Motor neuron (in vitro differentiated cells): ENCODE measurements around the gene HDAC5. TPM values are rescaled to one million over a fixed set of nuclear protein-coding genes. Genes with fewer than 3 reads are reported as not detected.
A peak's percentile ranks its signal among the peaks of the same experiment; 100 is the strongest.
"Not testable (repeated sequence)": the region's sequence is repeated elsewhere in the genome, so short reads cannot be mapped to it uniquely, and the experiment has no call there.

Experiments
- ATAC-seq, 8 experiments: fragments of 200-7000 bp; cut with Tn5 transposase; replicated peaks in 6 of 8; 2 replicates each; pipeline ENCODE4 v1.8.0; 2021; ENCODE audit warnings: mild to moderate bottlenecking in 8 of 8, moderate library complexity in 8 of 8
- H3K27ac ChIP-seq, 2 donors: fragments of 250-450 bp; sonication (Bioruptor Pico); 2 replicates each; pipeline ENCODE4 v1.9.0; 2021; ENCODE audit warnings: antibody characterized with exemption in 2 of 2, mild to moderate bottlenecking in 2 of 2, moderate library complexity in 1 of 2
- H3K4me1 ChIP-seq, 2 donors: fragments of 250-450 bp; sonication (Bioruptor Pico); replicated peaks in 1 of 2; 2 replicates each; pipeline ENCODE4 v1.6.1; 2021; ENCODE audit warnings: antibody characterized with exemption in 2 of 2, mild to moderate bottlenecking in 2 of 2, moderate library complexity in 1 of 2
- H3K4me3 ChIP-seq, 5 donors: fragments of 250-450 bp; sonication (Bioruptor Pico); 2 replicates each; pipeline ENCODE4 v1.9.0; 2021; ENCODE audit warnings: antibody characterized with exemption in 5 of 5, mild to moderate bottlenecking in 5 of 5, moderate library complexity in 4 of 5
- WGBS, 10 experiments: fragments of 450-650 bp; shearing (Covaris generic); methylation state at CpG; one replicate each; pipeline ENCODE4 v1.0.0; 2022; 5-methylcytosine and 5-hydroxymethylcytosine counted together
- in situ Hi-C, 9 experiments: fragments of 400-800 bp; cut with MboI; loops; one replicate each; pipeline ENCODE4 v1.15.0; 2021; ENCODE audit warnings: low sequenced_read_pairs in 9 of 9, low pct_unique_long_range_greater_than_20kb in 2 of 9; ENCODE audit not compliant: unreplicated experiment in 9 of 9
- total RNA-seq, 8 experiments: library from RNA; unstranded; fragments of 300-600 nt; gene quantifications; 2 replicates each; pipeline versions ENCODE4 v1.2.3 to v1.2.4, GENCODE V29; 2022

Gene HDAC5
- total RNA-seq: 10 to 100 TPM; 15.9 to 60.5 (median 41.7) TPM

- in situ Hi-C loops: no loop called here
- WGBS, 10 experiments: 0 to 7% (median 0%) methylated on average over 1 to 5 of the region's 78 CpGs; no CpG with 5 or more reads in 7 of the 10 experiments
These were observed at the start of gene HDAC5 for GRCh38 chr17:44123356-44124117. Gene HDAC5 (minus strand): TSS chr17:44123641. CDS start chr17:44117515, 6,126 bp downstream.

DNA sequence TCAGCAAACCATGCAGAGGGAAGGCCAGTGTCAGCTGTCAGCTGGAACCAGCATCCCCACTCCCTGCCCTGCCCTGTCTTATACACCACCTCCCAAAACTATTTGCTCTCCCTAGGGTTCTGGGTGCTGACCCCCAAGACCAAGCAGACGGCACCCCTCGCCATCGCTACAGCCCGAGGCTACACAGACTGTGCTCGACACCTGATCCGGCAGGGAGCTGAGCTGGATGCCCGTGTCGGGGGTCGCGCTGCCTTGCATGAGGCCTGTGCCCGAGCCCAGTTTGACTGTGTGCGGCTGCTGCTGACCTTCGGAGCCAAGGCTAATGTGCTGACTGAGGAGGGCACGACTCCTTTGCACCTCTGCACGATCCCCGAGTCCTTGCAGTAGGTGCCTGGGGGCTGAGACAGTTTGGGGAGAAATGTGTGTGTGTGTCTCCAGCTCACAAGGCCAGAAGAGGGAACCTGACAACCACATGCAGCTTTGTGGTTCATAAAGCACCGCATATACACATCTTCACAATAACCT is 48.6 kb upstream of the HDAC5 start:
- ATAC-seq: no peak
- H3K4me1 ChIP-seq: peaks cover 13% of the 10 kb centered on the region in 2 donors
- in situ Hi-C loops: no loop called here
- WGBS, 10 experiments: 40 to 93% (median 90%) methylated on average over 2 to 9 of the region's 17 CpGs; no CpG with 5 or more reads in 7 of the 10 experiments
- no peak overlapping the region for H3K27ac ChIP-seq
- no peak overlapping the region for H3K4me3 ChIP-seq

More at GRCh38 chr17:44123356-44124117, at the start of gene HDAC5:
- H3K4me1 ChIP-seq: peaks cover 14 to 18% of the 10 kb centered on the region in 2 donors
- ATAC-seq: peak; percentile 89 to 93 (median 91)
- H3K27ac ChIP-seq: peak within 1 kb of the TSS; percentile 92 to 93
- H3K4me3 ChIP-seq: peak within 1 kb of the TSS; percentile 85 to 100 (median 96)

- Histone ChIP-seq H3K27ac (peak within 1 kb of the TSS in 1 of 2 donors; percentile 67), H3K4me1 (peaks cover 13% of the 10 kb centered on the region in 2 donors), H3K4me3 (no peak within 1 kb of the TSS)
- 20 to 52% (median 45%) methylated on average over 1 to 8 of the region's 21 CpGs; no CpG with 5 or more reads in 6 of the 10 experiments for WGBS, 10 experiments
- in situ Hi-C loops: no loop called here
- ATAC-seq: peak in 6 of 8 experiments; percentile 5 to 72 (median 60)
These were observed 47.2 kb upstream of the HDAC5 start, which contains the start of gene ASB16 for GRCh38 chr17:44170499-44171201. Gene ASB16 (plus strand): TSS chr17:44170704. CDS start chr17:44170790, 86 bp downstream.

DNA sequence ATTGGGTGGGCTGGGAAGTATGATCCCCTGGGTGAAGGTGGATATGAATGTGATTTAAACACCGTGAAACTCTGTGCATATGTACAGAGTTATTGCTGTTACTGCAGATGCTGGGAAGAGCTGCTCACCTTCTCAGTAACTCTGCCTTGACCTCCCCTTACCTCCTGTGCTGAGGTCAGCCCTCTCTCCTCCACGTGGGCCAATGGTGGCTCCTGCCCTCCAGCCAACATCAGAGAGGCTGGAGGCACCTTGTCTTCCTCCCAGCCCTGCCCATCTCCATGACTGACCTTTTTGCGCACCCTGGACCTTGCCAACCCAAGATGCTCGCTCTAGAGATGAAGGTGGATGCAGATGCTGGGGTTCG is 46.7 kb upstream of the HDAC5 start:
- no peak for ATAC-seq
- in situ Hi-C loops: no loop called here
- Histone ChIP-seq H3K4me3 (no peak overlapping the region), H3K4me1 (peaks cover 13% of the 10 kb centered on the region in 2 donors), H3K27ac (peak overlapping the region in 1 of 2 donors; percentile 67)
- WGBS, 10 experiments: 25 to 100% (median 71%) methylated on average over 1 to 4 of the region's 5 CpGs; no CpG with 5 or more reads in 2 of the 10 experiments

GRCh38 chr17:44167181-44167861 is 43.9 kb upstream of the HDAC5 start:
- WGBS, 10 experiments: 50 to 87% (median 80%) methylated on average over 1 to 6 of the region's 7 CpGs; no CpG with 5 or more reads in 6 of the 10 experiments
- no peak overlapping the region for H3K27ac ChIP-seq
- H3K4me1 ChIP-seq: peaks cover 13% of the 10 kb centered on the region in 2 donors
- in situ Hi-C loops: no loop called here
- no peak overlapping the region for H3K4me3 ChIP-seq
- ATAC-seq: no peak

DNA sequence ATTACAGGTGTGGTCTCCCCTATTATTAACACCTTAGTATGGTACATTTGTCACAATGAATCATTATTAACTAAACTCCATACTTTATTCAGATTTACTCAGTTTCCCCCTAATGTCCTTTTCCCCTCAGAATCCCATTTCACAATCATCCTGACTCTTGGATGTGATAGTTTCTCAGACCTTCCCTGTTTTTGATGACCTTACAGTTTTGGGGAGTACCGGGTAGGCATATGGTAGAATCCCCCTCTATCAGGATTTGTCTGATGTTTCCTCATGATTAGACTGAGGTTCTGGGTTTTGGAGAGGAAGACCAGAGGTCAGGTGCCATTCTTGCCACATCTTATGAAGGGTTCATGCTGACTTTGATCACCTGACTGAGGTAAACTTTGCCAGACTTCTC is 41.0 kb upstream of the HDAC5 start:
- in situ Hi-C loops: no loop called here
- Histone ChIP-seq H3K27ac (no peak overlapping the region), H3K4me1 (no peaks in the 10 kb centered on the region), H3K4me3 (no peak overlapping the region)
- no peak for ATAC-seq
- 38 to 100% (median 100%) methylated on average over 1 of the region's 1 CpG; no CpG with 5 or more reads in 2 of the 10 experiments for WGBS, 10 experiments

DNA sequence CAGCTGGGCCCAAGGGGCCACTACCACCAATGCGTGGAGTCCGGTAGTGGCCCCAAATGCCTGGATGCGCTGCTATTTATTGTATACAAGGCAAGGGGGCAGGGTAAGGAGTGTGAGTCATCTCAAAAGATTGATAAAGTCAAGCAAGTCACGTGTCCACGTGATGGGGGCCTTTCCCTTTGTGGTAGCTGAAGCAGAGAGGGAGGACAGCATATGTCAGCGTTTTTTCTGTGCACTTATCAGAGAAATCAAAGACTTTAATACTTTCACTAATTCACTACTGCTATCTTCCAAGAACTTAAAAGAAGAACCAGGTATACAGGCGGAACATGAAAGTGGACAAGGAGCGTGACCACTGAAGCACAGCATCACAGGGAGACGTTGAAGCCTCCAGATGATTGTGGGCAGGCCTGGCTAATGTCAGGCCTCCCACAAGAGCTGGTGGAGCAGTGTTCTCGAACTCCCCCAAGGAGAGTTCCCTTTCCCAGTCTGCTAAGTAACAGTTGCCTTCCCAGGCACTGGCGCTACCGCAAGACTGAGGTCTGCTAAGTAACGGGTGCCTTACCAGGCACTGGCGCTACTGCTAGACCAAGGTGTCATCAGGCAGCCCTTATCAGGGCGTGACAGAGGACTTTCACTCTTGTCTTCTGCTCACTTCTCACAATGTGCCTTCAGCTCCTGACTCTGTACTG is 36.2 kb upstream of the HDAC5 start:
- WGBS, 10 experiments: 76 to 100% (median 95%) methylated on average over 3 to 11 of the region's 15 CpGs
- ATAC-seq: peak in 1 of 8 experiments; percentile 19
- no peaks in the 10 kb centered on the region for H3K4me1 ChIP-seq
- H3K27ac ChIP-seq: no peak overlapping the region
- in situ Hi-C loops: no loop called here
- no peak overlapping the region for H3K4me3 ChIP-seq

DNA sequence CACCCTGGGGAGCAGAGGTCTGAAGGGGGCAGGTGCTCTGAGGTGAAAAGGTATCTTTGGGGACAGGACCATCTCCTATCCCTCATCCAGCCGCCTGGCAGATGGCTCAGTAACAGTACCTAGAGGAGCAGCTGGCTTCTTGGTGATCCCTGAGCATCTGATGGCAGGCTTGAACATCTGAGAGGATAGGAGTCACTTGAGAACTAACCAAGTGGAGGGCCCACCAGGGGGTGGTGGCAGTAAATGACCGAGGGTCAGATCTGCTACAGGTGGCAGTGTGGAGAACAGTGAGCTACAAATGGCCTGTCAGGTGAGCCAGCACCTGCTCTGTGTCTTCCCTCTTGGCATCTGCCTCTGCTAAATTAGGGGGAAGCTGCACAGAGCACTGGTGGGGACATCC is 32.0 kb upstream of the HDAC5 start:
- H3K4me3 ChIP-seq: no peak overlapping the region
- H3K4me1 ChIP-seq: no peaks in the 10 kb centered on the region
- no peak for ATAC-seq
- no peak overlapping the region for H3K27ac ChIP-seq
- in situ Hi-C loops: no loop called here
- 100% methylated on average over 1 to 2 of the region's 2 CpGs; no CpG with 5 or more reads in 5 of the 10 experiments for WGBS, 10 experiments

DNA sequence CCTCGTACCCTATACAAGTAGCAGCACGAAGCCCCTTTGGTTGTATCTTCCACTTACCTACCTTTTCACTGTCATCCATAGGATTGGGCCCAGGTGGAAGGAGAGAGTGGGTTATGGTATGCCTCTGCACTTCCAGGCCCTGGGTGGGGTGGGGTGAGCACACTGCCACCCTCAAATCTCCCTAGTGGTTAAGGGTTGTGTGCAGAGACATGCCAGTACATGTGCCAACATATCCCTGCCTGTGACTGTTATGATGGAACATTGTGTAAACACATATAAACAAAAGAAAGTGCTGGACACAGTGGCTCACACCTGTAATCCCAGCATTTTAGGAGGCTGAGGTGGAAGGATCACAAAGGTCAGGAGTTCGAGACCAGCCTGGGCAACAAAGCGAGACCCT is 29.4 kb upstream of the HDAC5 start:
- no peak overlapping the region for H3K27ac ChIP-seq
- in situ Hi-C loops: no loop called here
- WGBS, 10 experiments: 93 to 100% (median 100%) methylated on average over 1 to 4 of the region's 4 CpGs; no CpG with 5 or more reads in 4 of the 10 experiments
- H3K4me1 ChIP-seq: no peaks in the 10 kb centered on the region
- ATAC-seq: no peak
- no peak overlapping the region for H3K4me3 ChIP-seq

GRCh38 chr17:44149750-44150329 is 26.4 kb upstream of the HDAC5 start:
- no peak overlapping the region for H3K27ac ChIP-seq
- H3K4me1 ChIP-seq: no peaks in the 10 kb centered on the region
- in situ Hi-C loops: no loop called here
- H3K4me3 ChIP-seq: no peak overlapping the region
- 83 to 100% (median 96%) methylated on average over 1 to 4 of the region's 4 CpGs; no CpG with 5 or more reads in 2 of the 10 experiments for WGBS, 10 experiments
- ATAC-seq: no peak

DNA sequence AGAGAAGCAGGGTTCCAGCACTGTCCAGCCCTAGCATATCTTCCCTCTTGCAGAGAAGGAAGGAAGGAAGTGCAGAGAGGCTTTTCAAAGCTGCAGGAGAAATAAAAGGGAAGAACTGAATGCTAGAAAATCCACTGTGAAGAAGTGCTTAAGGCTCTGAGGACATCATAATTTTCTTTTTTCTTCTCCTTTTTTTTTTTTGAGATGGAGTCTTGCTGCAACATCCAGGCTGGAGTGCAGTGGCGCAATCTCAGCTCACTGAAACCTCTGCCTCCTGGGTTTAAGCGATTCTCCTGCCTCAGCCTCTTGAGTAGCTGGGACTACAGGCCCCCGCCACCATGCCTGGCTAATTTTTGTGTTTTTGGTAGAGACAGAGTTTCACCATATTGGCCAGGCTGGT is 25.6 kb upstream of the HDAC5 start:
- H3K27ac ChIP-seq, in situ Hi-C loops, H3K4me3 ChIP-seq, ATAC-seq, H3K4me1 ChIP-seq: not testable (repeated sequence)
- WGBS, 10 experiments: 92 to 100% (median 97%) methylated on average over 1 to 2 of the region's 3 CpGs; no CpG with 5 or more reads in 6 of the 10 experiments

DNA sequence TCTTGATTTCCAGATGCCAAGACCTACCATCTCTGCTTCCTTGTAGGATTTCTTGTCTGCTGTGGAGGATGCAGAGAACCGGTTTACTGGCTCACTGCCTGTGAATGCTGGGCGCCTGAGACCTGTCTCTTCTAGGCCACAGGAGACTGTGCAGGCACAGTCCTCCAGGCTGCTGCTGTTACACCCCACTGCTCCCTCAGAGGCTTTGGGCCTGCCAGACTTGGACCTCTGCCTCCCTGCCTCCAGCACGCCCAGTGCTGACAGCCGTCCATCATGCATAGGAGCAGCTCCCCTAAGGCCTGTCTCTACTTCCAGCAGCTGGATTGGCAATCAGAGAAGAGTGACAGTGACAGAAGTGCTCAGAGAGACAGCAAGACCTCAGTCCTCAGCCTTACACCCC is 24.4 kb upstream of the HDAC5 start:
- Histone ChIP-seq H3K4me3 (no peak overlapping the region), H3K27ac (no peak overlapping the region), H3K4me1 (no peaks in the 10 kb centered on the region)
- in situ Hi-C loops: no loop called here
- WGBS, 10 experiments: 83 to 100% methylated on average over 1 of the region's 4 CpGs; no CpG with 5 or more reads in 8 of the 10 experiments
- peak in 1 of 8 experiments; percentile 18 for ATAC-seq
